Nephron (organoid): ENCODE results near the gene DHDH.

Experiments used
- H3K27ac Mint-ChIP-seq, 3 experiments: 2 replicates each; pipeline ENCODE4 v1.8.0; 2020; ENCODE audit warnings: mixed read lengths in 3 of 3, mild to moderate bottlenecking in 2 of 3, moderate library complexity in 1 of 3
- H3K27me3 Mint-ChIP-seq: 2 replicates; pipeline ENCODE4 v1.8.0; 2021; ENCODE audit warnings: low read depth, mild to moderate bottlenecking, moderate library complexity, mixed read lengths
- H3K36me3 Mint-ChIP-seq: 2 replicates; pipeline ENCODE4 v1.8.0; 2020; ENCODE audit warnings: low read depth, mixed read lengths
- H3K4me1 Mint-ChIP-seq: 2 replicates; pipeline ENCODE4 v1.8.0; 2020; ENCODE audit warnings: mixed read lengths
- H3K4me3 Mint-ChIP-seq, 3 experiments: 2 replicates each; pipeline ENCODE4 v1.8.0; 2020; ENCODE audit warnings: mild to moderate bottlenecking in 3 of 3, mixed read lengths in 3 of 3, moderate library complexity in 2 of 3
- H3K9me3 Mint-ChIP-seq: 2 replicates; pipeline ENCODE4 v1.8.0; 2020; ENCODE audit warnings: mixed read lengths
- TF ChIP-seq, protein P1 (sequence below), 3 experiments: fragments of 200-600 bp; sonication (generic); IDR thresholded peaks; one replicate each; pipeline ENCODE4 v1.5.0; 2021; ENCODE audit warnings: antibody characterized with exemption in 3 of 3; ENCODE audit not compliant: unreplicated experiment in 3 of 3

Gene DHDH

DNA sequence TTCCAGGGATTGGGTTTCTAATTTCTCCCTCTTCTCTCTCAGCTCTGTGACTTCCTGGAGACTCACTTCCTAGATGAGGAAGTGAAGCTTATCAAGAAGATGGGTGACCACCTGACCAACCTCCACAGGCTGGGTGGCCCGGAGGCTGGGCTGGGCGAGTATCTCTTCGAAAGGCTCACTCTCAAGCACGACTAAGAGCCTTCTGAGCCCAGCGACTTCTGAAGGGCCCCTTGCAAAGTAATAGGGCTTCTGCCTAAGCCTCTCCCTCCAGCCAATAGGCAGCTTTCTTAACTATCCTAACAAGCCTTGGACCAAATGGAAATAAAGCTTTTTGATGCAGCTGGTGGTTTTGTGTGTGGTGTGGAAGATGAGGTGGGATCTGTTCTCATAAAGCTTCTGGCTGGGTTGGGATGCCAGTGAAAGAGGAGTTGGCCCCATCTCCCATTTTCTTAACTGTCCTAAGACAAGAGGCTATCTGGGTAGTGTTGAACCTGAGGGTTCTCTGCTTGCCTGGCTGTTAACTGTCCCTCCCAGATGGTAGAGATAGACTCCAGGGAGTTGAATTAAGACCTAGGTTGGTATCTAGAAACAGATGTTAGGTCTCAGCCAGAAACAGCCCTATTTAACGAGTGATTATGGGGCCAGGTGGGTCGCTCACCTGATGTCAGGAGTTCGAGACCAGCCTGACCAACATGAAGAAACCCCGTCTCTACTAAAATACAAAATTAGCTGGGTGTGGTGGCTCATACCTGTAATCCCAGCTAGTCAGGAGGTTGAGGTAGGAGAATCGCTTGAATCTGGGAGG is 33.2 kb downstream of the DHDH start:
- Mint-ChIP-seq H3K27ac (peak overlapping the region; percentile 96 to 100 (median 99)), H3K36me3 (peaks cover 39% of the 10 kb centered on the region), H3K9me3 (no peaks in the 10 kb centered on the region), H3K4me1 (peaks cover 32% of the 10 kb centered on the region), H3K27me3 (no peaks in the 10 kb centered on the region), H3K4me3 (peak overlapping the region; percentile 99 to 100 (median 99))
- TF ChIP-seq, protein P1, sequence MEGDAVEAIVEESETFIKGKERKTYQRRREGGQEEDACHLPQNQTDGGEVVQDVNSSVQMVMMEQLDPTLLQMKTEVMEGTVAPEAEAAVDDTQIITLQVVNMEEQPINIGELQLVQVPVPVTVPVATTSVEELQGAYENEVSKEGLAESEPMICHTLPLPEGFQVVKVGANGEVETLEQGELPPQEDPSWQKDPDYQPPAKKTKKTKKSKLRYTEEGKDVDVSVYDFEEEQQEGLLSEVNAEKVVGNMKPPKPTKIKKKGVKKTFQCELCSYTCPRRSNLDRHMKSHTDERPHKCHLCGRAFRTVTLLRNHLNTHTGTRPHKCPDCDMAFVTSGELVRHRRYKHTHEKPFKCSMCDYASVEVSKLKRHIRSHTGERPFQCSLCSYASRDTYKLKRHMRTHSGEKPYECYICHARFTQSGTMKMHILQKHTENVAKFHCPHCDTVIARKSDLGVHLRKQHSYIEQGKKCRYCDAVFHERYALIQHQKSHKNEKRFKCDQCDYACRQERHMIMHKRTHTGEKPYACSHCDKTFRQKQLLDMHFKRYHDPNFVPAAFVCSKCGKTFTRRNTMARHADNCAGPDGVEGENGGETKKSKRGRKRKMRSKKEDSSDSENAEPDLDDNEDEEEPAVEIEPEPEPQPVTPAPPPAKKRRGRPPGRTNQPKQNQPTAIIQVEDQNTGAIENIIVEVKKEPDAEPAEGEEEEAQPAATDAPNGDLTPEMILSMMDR (IDR thresholded peaks at IDR 0.05; ENCODE audit: unreplicated experiment in 3 of 3), result no peak

DNA sequence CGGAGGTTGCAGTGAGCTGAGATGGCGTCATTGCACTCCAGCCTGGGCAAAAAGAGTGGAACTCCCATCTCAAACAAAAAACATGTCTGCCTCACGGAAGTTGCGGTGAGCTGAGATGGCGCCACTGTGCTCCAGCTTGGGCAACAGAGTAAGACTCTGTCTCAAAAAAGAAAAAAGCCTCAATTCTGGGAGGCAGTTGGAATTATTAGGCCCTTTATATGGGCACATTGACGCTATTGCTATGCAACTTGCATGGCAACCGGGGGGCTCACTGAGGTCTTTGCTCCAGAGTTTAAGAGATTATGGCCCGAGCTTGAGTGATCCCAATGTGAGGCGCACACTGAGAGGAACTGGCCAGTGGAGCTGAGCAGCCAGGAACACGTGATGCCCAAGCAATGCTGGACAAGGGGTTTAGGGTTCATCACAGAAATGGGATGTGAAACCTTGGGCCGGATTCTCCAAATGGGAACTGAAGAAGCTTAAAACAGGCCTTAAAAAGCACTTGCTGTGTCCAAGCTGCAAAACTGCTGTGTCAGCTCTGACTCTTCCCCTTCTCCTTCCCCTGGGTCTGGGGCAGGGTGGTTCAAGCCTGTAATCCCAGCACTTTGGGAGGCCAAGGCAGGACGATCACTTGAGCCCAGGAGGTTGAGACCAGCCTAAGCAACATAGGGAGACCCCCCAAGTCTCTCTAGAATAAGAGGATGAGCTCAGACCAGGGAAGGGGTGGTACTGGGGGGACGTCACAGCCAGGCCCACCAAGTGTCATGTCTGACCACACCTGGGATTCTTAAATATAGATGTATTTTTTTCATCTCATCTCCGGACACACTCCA is 34.1 kb downstream of the DHDH start:
- no peaks in the 10 kb centered on the region for H3K9me3 Mint-ChIP-seq
- TF ChIP-seq, protein P1 (IDR thresholded peaks at IDR 0.05; ENCODE audit: unreplicated experiment in 3 of 3), result no peak
- no peaks in the 10 kb centered on the region for H3K27me3 Mint-ChIP-seq
- peak overlapping the region; percentile 99 to 100 (median 99) for H3K4me3 Mint-ChIP-seq
- H3K27ac Mint-ChIP-seq, result peak overlapping the region in 2 of 3 experiments; percentile 3 to 52
- peaks cover 39% of the 10 kb centered on the region for H3K36me3 Mint-ChIP-seq
- peaks cover 32% of the 10 kb centered on the region for H3K4me1 Mint-ChIP-seq

DNA sequence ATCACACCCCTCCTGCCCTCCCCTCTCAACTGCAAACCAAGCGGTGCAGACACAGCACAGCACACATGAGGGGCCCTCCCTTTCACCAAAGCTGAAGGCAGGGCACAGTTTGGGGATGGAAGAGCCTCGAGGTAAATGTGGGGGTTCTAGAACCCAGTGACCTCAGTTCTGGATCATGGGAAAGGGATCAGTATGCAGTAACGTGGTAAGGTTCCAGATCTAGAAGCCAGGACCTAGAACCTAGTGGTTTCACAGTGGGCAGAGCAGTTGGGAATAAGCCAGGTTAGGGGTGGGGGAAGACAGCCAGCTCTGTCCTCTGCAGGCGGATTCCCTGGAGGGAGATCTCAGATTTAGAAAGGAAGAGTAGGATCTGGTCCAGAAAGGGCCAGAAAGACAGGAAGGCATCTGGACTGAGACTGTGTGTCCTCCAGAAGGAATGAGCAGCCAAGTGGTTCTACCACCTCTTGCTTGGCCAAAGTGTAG is 34.7 kb downstream of the DHDH start:
- TF ChIP-seq, protein P1 (IDR thresholded peaks at IDR 0.05; ENCODE audit: unreplicated experiment in 3 of 3), result no peak
- peak overlapping the region; percentile 99 to 100 (median 99) for H3K4me3 Mint-ChIP-seq

DNA sequence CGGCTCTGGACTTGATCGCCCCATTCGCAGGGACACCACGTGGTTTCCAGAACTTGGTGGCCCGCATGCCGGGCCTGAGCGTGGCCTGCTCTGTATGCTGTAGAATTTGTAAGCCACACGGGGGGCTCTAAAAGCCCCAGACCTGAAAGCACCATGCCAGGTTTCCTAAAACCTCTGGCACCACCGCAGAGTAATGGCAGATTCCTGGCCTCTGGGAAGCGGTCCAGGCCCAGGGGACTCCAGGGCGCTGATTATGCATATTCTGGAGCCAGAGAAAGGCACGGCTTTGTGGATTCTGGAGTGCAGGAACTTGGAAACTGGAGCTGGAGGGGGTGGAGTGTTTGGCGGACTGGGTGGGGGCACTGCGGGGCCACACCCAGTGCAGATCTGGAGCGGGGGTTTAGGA is 35.3 kb downstream of the DHDH start:
- Mint-ChIP-seq H3K4me1 (peaks cover 23% of the 10 kb centered on the region), H3K9me3 (no peaks in the 10 kb centered on the region), H3K4me3 (no peak overlapping the region), H3K27me3 (no peaks in the 10 kb centered on the region), H3K36me3 (peaks cover 43% of the 10 kb centered on the region), H3K27ac (no peak overlapping the region)
- TF ChIP-seq, protein P1 (IDR thresholded peaks at IDR 0.05; ENCODE audit: unreplicated experiment in 3 of 3), result no peak

More for the DNA sequence above, 34.7 kb downstream of the DHDH start:
- peak overlapping the region in 1 of 3 experiments; percentile 3 for H3K27ac Mint-ChIP-seq
- no peaks in the 10 kb centered on the region for H3K9me3 Mint-ChIP-seq
- H3K27me3 Mint-ChIP-seq, result no peaks in the 10 kb centered on the region
- peaks cover 29% of the 10 kb centered on the region for H3K4me1 Mint-ChIP-seq
- peaks cover 43% of the 10 kb centered on the region for H3K36me3 Mint-ChIP-seq

DNA sequence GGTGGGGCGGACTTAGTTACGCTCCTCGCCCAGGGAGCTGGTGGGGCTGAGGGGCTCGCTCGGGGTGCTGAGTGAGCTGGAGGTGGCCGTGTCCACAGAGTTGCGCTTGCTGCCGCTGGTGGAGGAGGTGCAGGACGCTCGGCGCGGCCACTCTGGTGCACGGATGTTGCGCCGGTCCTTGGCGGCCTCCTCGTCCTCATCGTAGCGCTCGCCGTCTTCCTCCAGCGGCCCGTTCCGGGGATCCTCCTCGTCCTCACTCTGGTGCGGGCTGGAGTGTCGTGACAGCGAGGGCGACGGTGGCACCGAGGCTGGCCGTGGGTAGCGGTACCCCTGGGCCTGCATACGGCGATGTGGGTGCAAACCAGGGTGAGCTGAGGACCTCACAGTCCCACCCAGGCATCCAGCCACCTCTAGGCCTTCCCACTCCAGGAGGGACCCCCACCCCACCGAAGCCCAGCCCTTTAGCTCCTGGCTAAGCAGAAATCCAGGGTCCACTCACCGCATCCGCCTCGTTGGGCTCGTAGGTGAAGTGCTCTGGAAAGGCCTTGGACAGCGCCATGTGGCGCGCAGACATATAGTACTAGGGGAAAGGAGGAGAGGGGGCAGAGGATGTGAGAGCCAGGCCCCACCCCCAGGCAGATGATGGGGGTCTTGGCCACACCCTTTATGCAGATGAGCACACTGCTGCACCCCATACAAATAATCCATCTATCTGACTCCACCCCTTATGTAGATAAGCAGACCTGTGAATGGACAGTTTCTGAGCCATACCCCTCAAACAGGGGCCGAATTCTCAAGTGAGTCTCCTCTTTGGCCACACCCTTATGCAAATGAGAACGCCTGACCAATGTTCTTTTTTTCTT is 36.0 kb downstream of the DHDH start:
- peak overlapping the region in 1 of 3 experiments; percentile 51 for H3K4me3 Mint-ChIP-seq
- H3K9me3 Mint-ChIP-seq, result no peaks in the 10 kb centered on the region
- H3K27ac Mint-ChIP-seq, result no peak overlapping the region

More for the DNA sequence above, 36.0 kb downstream of the DHDH start:
- peaks cover 16% of the 10 kb centered on the region for H3K4me1 Mint-ChIP-seq
- H3K36me3 Mint-ChIP-seq, result peaks cover 43% of the 10 kb centered on the region
- H3K27me3 Mint-ChIP-seq, result no peaks in the 10 kb centered on the region
- TF ChIP-seq, protein P1 (IDR thresholded peaks at IDR 0.05; ENCODE audit: unreplicated experiment in 3 of 3), result no peak
